Smooth muscle cell (in vitro differentiated cells): ENCODE results near the gene CGNL1. TPM values are rescaled to one million over a fixed set of nuclear protein-coding genes. Genes with fewer than 3 reads are reported as not detected.
A peak's percentile ranks its signal among the peaks of the same experiment; 100 is the strongest.

ENCODE experiments used
- DNase-seq: peaks from one replicate; lab custom pipeline; 2025; ENCODE audit not compliant: unreplicated experiment; lab: John Stamatoyannopoulos, UW
- H2AFZ ChIP-seq: fragments of 200-600 bp; sonication (generic); 2 replicates; pipeline ENCODE4 v1.6.0; 2016; ENCODE audit warnings: antibody characterized with exemption, low read depth, mild to moderate bottlenecking
- H3F3A ChIP-seq: fragments of 200-600 bp; sonication (generic); 2 replicates; pipeline ENCODE4 v1.6.0; 2017; ENCODE audit warnings: antibody characterized with exemption, low read depth
- H3K27ac ChIP-seq: fragments of 200-600 bp; sonication (generic); 2 replicates; pipeline ENCODE4 v1.5.1; 2016; ENCODE audit warnings: low read depth, mild to moderate bottlenecking
- H3K27me3 ChIP-seq: fragments of 200-600 bp; sonication (generic); 2 replicates; pipeline ENCODE4 v1.6.1; 2016; ENCODE audit warnings: low read depth, mild to moderate bottlenecking
- H3K36me3 ChIP-seq: fragments of 200-600 bp; sonication (generic); 2 replicates; pipeline ENCODE4 v1.5.1; 2016; ENCODE audit warnings: low read depth
- H3K4me1 ChIP-seq: fragments of 200-600 bp; sonication (generic); 2 replicates; pipeline ENCODE4 v1.5.1; 2016; ENCODE audit warnings: low read depth
- H3K4me2 ChIP-seq: fragments of 200-600 bp; sonication (generic); 2 replicates; pipeline ENCODE4 v1.6.0; 2016; ENCODE audit warnings: mild to moderate bottlenecking
- H3K4me3 ChIP-seq: fragments of 200-600 bp; sonication (generic); 2 replicates; pipeline ENCODE4 v1.5.1; 2016; ENCODE audit warnings: mild to moderate bottlenecking
- H3K79me2 ChIP-seq: fragments of 200-600 bp; sonication (generic); 2 replicates; pipeline ENCODE4 v1.6.0; 2016; ENCODE audit warnings: low read depth, mild to moderate bottlenecking
- H3K9ac ChIP-seq: fragments of 200-600 bp; sonication (generic); 2 replicates; pipeline ENCODE4 v1.6.0; 2016; ENCODE audit warnings: low read depth
- H3K9me3 ChIP-seq: fragments of 200-600 bp; sonication (generic); replicated peaks from 2 replicates; pipeline ENCODE4 v1.5.1; 2016; ENCODE audit warnings: low read depth
- H4K20me1 ChIP-seq: fragments of 200-600 bp; sonication (generic); 2 replicates; pipeline ENCODE4 v1.6.0; 2016; ENCODE audit warnings: low read depth
- WGBS: methylation state at CpG from one replicate; pipeline ENCODE4 v1.1.7; 2016; ENCODE audit warnings: low lambda C conversion rate; 5-methylcytosine and 5-hydroxymethylcytosine counted together
- polyA plus RNA-seq: library from polyadenylated mRNA; unstranded; fragments of >200 nt; fragmentation: Nextera tagmentation; extraction: Ambion mirVana; gene quantifications from 2 replicates; pipeline ENCODE4 v1.2.1, GENCODE V29; 2016
- total RNA-seq: library from RNA; depleted of rRNA; stranded (reverse); fragments of >200 nt; gene quantifications from 2 replicates; pipeline ENCODE4 v1.2.3, GENCODE V29; 2014
- TF ChIP-seq, protein P1 (sequence below): fragments of 200-600 bp; sonication (generic); IDR thresholded peaks from 2 replicates; pipeline ENCODE4 v1.5.1; 2017; ENCODE audit warnings: borderline replicate concordance, mild to moderate bottlenecking, antibody characterized with exemption; ENCODE audit not compliant: insufficient read depth, poor library complexity, severe bottlenecking

The CGNL1 gene
- total and polyA plus RNA-seq, 2 experiments from 2014 or later: 4.2 to 9.5 TPM

DNA sequence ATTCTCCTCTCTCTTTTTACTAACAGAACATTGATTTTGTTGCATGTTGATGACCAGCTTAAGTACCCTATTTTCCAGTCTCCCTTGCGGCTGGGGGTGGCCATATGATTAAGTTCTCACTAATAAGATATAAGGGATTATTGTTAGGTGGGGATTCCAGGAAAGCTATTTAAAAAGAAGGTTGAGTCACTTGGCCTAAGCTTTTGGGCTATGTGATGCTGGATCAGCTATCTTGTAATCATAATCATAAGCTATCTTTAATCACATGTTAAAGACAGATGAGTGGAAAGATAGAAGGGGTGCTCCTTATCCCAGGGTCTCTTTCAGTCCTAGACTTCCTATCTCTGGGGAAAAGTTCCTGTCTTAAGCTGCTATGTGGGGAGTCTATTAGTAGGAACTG, 59.9 kb downstream of the CGNL1 start:
- peak overlapping the region; percentile 54 for H3K27ac ChIP-seq
- no peaks in the 10 kb centered on the region for H4K20me1 ChIP-seq
- 21% methylated on average over 1 of the region's 1 CpG for WGBS
- no peaks in the 10 kb centered on the region for H3K36me3 ChIP-seq
- H3K79me2 ChIP-seq: peaks cover 3% of the 10 kb centered on the region
- no peak for DNase-seq
- peaks cover 33% of the 10 kb centered on the region for H3K4me1 ChIP-seq
- no peak overlapping the region for H3K4me3 ChIP-seq
- peaks cover 7% of the 10 kb centered on the region for H3F3A ChIP-seq
- H3K27me3 ChIP-seq: no peaks in the 10 kb centered on the region
- peak overlapping the region; percentile 71 for H3K4me2 ChIP-seq
- no peak overlapping the region for H3K9ac ChIP-seq
- no peak overlapping the region for H2AFZ ChIP-seq
- H3K9me3 ChIP-seq: no peaks in the 10 kb centered on the region
- TF ChIP-seq, protein P1, sequence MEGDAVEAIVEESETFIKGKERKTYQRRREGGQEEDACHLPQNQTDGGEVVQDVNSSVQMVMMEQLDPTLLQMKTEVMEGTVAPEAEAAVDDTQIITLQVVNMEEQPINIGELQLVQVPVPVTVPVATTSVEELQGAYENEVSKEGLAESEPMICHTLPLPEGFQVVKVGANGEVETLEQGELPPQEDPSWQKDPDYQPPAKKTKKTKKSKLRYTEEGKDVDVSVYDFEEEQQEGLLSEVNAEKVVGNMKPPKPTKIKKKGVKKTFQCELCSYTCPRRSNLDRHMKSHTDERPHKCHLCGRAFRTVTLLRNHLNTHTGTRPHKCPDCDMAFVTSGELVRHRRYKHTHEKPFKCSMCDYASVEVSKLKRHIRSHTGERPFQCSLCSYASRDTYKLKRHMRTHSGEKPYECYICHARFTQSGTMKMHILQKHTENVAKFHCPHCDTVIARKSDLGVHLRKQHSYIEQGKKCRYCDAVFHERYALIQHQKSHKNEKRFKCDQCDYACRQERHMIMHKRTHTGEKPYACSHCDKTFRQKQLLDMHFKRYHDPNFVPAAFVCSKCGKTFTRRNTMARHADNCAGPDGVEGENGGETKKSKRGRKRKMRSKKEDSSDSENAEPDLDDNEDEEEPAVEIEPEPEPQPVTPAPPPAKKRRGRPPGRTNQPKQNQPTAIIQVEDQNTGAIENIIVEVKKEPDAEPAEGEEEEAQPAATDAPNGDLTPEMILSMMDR: no peak

- peak overlapping the region; percentile 71 for H3K4me2 ChIP-seq
- no peak overlapping the region for H2AFZ ChIP-seq
- H3K27ac ChIP-seq: peak overlapping the region; percentile 54
- H3K36me3 ChIP-seq: no peaks in the 10 kb centered on the region
- peaks cover 13% of the 10 kb centered on the region for H3F3A ChIP-seq
- peaks cover 3% of the 10 kb centered on the region for H3K79me2 ChIP-seq
- no peak for DNase-seq
- WGBS: 47% methylated on average over 2 of the region's 2 CpGs
- no peaks in the 10 kb centered on the region for H4K20me1 ChIP-seq
- no peaks in the 10 kb centered on the region for H3K27me3 ChIP-seq
- H3K9me3 ChIP-seq: no peaks in the 10 kb centered on the region
- no peak overlapping the region for H3K9ac ChIP-seq
- no peak overlapping the region for H3K4me3 ChIP-seq
- peaks cover 38% of the 10 kb centered on the region for H3K4me1 ChIP-seq
- TF ChIP-seq, protein P1: no peak
Measured at GRCh38 chr15:57436961-57437360, 60.7 kb downstream of the CGNL1 start.

GRCh38 chr15:57437564-57437963, 61.3 kb downstream of the CGNL1 start:
- Histone ChIP-seq H3K4me1 (peaks cover 34% of the 10 kb centered on the region), H3K4me3 (no peak overlapping the region), H3K36me3 (no peaks in the 10 kb centered on the region)

DNA sequence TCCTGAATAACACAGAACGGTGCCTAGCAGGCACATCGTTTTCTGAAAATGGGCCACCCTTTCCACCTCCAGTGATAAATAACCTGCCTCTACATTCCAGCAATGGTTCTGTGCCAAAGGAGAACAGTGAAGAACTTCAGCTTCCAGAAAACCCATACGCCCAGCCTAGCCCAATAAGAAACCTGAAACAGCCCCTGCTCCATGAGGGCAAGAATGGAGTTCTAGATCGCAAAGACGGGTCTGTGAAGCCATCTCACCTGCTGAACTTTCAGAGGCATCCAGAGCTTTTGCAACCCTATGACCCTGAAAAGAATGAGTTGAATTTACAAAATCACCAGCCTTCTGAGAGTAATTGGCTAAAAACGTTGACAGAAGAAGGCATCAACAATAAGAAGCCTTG, 61.9 kb downstream of the CGNL1 start:
- no peak overlapping the region for H3K27ac ChIP-seq

More at GRCh38 chr15:57437564-57437963, 61.3 kb downstream of the CGNL1 start:
- Histone ChIP-seq H3K27me3 (no peaks in the 10 kb centered on the region), H4K20me1 (no peaks in the 10 kb centered on the region), H3K79me2 (peaks cover 3% of the 10 kb centered on the region), H3K9me3 (no peaks in the 10 kb centered on the region), H3K4me2 (no peak overlapping the region), H3K27ac (no peak overlapping the region), H2AFZ (no peak overlapping the region), H3K9ac (no peak overlapping the region), H3F3A (peaks cover 13% of the 10 kb centered on the region)
- DNase-seq: no peak
- 68% methylated on average over 3 of the region's 3 CpGs for WGBS
- TF ChIP-seq, protein P1: no peak

More for the DNA sequence above, 61.9 kb downstream of the CGNL1 start:
- H3F3A ChIP-seq: peaks cover 17% of the 10 kb centered on the region
- 99% methylated on average over 6 of the region's 6 CpGs for WGBS
- H3K36me3 ChIP-seq: no peaks in the 10 kb centered on the region
- H3K79me2 ChIP-seq: peaks cover 3% of the 10 kb centered on the region
- no peak overlapping the region for H2AFZ ChIP-seq
- no peaks in the 10 kb centered on the region for H4K20me1 ChIP-seq
- DNase-seq: no peak
- TF ChIP-seq, protein P1: no peak
- no peaks in the 10 kb centered on the region for H3K27me3 ChIP-seq
- H3K4me3 ChIP-seq: no peak overlapping the region
- no peaks in the 10 kb centered on the region for H3K9me3 ChIP-seq
- H3K9ac ChIP-seq: no peak overlapping the region
- no peak overlapping the region for H3K4me2 ChIP-seq
- H3K4me1 ChIP-seq: peaks cover 33% of the 10 kb centered on the region
